Common myeloid progenitor, CD34-positive (primary cell): ENCODE measurements around the gene FOXO6.

ENCODE experiments used
- CTCF ChIA-PET: fragments of 350-600 bp; sonication (Branson Sonifier 250); formaldehyde crosslinking; loops from one replicate; lab custom pipeline; 2021; ENCODE audit warnings: antibody characterized with exemption; lab: Charles Lee
- POLR2A ChIA-PET: fragments of 350-600 bp; sonication (Branson Sonifier 250); formaldehyde crosslinking; loops from one replicate; lab custom pipeline; 2021; ENCODE audit warnings: antibody characterized with exemption; lab: Charles Lee
- DNase-seq, 3 donors: peaks; one replicate each; pipeline versions ENCODE4 v3.0.0 to v3.0.0-alpha.2; 2013
- H3K27ac ChIP-seq, 2 experiments: 1 replicate in 1 of 2; 2 replicates in 1 of 2; pipeline ENCODE4 v1.7.0; 2013; ENCODE audit warnings: inconsistent platforms in 2 of 2, low read length in 2 of 2, mild to moderate bottlenecking in 2 of 2, low read depth in 1 of 2, moderate library complexity in 1 of 2; ENCODE audit not compliant: severe bottlenecking in 2 of 2, insufficient read depth in 1 of 2, poor library complexity in 1 of 2
- H3K27me3 ChIP-seq, 5 experiments: replicated peaks in 2 of 5; 1 replicate in 3 of 5; 2 replicates in 2 of 5; pipeline versions ENCODE4 v1.6.1 to v1.7.0; 2013; ENCODE audit warnings: low read length in 4 of 5, mild to moderate bottlenecking in 2 of 5, moderate library complexity in 2 of 5, inconsistent platforms in 1 of 5; ENCODE audit not compliant: insufficient read depth in 5 of 5, control insufficient read depth in 4 of 5
- H3K36me3 ChIP-seq, 4 experiments: 1 replicate in 2 of 4; 2 replicates in 2 of 4; pipeline versions ENCODE4 v1.6.1 to v1.7.0; 2013; ENCODE audit warnings: low read length in 3 of 4, control low read depth in 1 of 4, mild to moderate bottlenecking in 1 of 4; ENCODE audit not compliant: control insufficient read depth in 4 of 4, insufficient read depth in 4 of 4
- H3K4me1 ChIP-seq, 4 experiments: 1 replicate in 3 of 4; 2 replicates in 1 of 4; pipeline versions ENCODE4 v1.6.1 to v1.7.1; 2013; ENCODE audit warnings: low read length in 3 of 4, mild to moderate bottlenecking in 3 of 4, control low read depth in 1 of 4, inconsistent platforms in 1 of 4, moderate library complexity in 1 of 4; ENCODE audit not compliant: control insufficient read depth in 4 of 4, insufficient read depth in 4 of 4; ENCODE audit errors: control extremely low read depth in 1 of 4
- H3K4me3 ChIP-seq, 7 experiments: 1 replicate in 4 of 7; 2 replicates in 3 of 7; pipeline versions ENCODE4 v1.5.1 to v1.7.0; 2013; ENCODE audit warnings: mild to moderate bottlenecking in 7 of 7, low read length in 6 of 7, moderate library complexity in 6 of 7, inconsistent platforms in 2 of 7, low read depth in 2 of 7, control low read depth in 1 of 7; ENCODE audit not compliant: insufficient read depth in 4 of 7, control insufficient read depth in 1 of 7; ENCODE audit errors: extremely low read depth in 1 of 7
- H3K9me3 ChIP-seq, 5 experiments: 1 replicate in 4 of 5; 2 replicates in 1 of 5; pipeline versions ENCODE4 v1.6.1 to v1.7.1; 2013; ENCODE audit warnings: low read length in 4 of 5, mild to moderate bottlenecking in 2 of 5, inconsistent platforms in 1 of 5, low read depth in 1 of 5, moderate library complexity in 1 of 5; ENCODE audit not compliant: control insufficient read depth in 4 of 5, insufficient read depth in 2 of 5; ENCODE audit errors: control extremely low read depth in 1 of 5
- WGBS: methylation state at CpG from one replicate; pipeline ENCODE4 v1.1.5; 2013; ENCODE audit not compliant: insufficient coverage; 5-methylcytosine and 5-hydroxymethylcytosine counted together

The FOXO6 gene

DNA sequence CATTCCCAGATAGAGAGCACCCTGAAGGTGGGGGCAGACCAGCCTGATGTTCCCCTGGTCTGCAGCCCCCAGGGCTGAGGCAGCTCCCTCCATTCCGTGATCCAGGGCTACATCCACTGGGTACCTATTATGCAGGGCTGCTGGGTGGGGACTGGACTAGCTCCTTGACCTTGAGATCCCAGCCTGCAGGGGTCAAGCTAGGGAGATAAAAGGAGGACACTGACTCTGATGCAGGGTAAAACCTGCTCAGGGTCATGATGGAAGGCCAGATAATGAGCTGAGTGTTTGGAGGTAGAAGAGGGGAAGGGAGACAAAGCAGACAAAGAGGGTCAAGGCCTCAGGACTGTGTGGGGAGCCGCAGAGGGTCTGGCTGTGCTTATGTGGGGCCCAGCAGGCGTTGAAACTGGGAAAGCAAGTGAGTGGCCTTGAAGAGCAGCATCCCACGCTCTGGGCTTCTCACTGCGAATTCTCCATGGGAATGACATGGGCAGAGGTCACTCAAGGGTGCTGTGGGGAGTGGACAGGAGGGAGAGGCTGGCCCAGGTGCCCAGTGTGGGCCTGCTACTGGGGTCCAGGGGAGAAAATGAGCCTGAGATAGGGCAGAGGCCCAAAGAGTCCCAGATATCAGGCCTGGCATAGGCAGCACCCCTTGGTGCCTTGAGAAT, 9.7 kb downstream of the FOXO6 start:
- Histone ChIP-seq H3K27ac (no peak overlapping the region), H3K4me3 (no peak overlapping the region), H3K36me3 (no peaks in the 10 kb centered on the region), H3K27me3 (peaks cover 0 to 16% (median 4%) of the 10 kb centered on the region in 5 experiments), H3K9me3 (no peaks in the 10 kb centered on the region), H3K4me1 (peaks cover 0 to 44% (median 23%) of the 10 kb centered on the region in 4 experiments)
- ChIA-PET CTCF (interaction anchor here (1.5 kb wide), 2 partner anchors 8 to 9 kb away, joined by 3 to 4 read pairs; no protein-coding TSS in a partner anchor), POLR2A (no interaction called here)
- WGBS, result 97% methylated on average over 5 of the region's 5 CpGs
- DNase-seq, result no peak

DNA sequence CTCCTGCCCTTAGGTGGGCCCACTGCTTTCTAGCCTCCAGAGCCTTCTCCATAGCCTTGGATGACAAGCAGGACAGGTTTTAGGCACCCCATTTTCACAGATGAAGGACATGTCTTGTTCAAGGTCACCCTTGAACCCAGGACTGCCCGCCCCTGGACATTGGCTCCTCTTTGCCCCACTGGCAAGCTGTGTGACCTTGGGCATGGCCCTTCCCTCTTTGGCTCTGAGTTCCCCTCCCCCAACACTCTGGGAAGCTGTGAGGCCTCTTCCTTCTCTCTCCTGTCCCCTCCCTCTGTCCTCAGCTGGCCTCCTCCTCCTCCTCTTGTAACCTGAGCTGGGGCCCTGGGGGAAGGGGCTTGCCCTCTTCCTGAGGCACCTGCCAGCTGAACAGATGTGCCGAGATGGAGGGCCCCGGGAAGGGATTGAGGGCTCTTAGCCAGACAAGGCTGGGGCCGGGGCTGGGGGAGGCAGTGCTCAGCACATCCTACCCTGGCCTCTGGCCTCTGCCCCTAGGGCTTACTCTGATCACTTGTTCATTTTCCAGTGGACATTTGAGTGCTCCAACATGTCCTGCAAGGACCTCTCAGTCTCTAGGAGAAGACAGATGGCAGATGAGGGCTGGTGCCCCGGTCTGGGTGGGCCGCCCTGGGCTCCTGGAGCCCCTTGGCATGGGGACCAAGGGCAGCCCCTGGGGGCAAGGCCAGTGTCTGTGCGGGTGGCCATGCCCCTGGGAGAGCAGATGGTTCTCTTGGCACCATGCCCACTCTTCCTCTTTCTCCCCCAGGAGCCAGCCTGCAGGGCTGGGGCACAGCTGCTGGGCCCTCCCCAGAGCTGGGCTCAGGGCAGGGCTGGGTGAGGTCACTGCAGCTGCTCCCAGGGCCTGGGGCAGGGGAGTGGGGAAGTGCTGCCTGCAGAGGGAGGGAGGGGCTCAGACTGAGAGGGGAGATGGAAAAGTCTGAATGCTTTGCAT, 10.7 kb downstream of the FOXO6 start:
- Histone ChIP-seq H3K9me3 (no peaks in the 10 kb centered on the region), H3K4me3 (no peak overlapping the region), H3K27ac (peak overlapping the region in 1 of 2 experiments; percentile 32), H3K4me1 (peaks cover 0 to 36% (median 14%) of the 10 kb centered on the region in 4 experiments), H3K27me3 (peaks cover 0 to 15% (median 4%) of the 10 kb centered on the region in 5 experiments), H3K36me3 (no peaks in the 10 kb centered on the region)
- WGBS, result 38% methylated on average over 7 of the region's 7 CpGs
- DNase-seq, result peak in 2 of 3 donors; percentile 51 to 63
- ChIA-PET POLR2A (interaction anchor here (0.8 to 1.4 kb wide), 2 partner anchors 10 to 14 kb away, joined by 4 read pairs; no protein-coding TSS in a partner anchor), CTCF (interaction anchor here (0.9 to 1.5 kb wide), 2 partner anchors 8 to 12 kb away, joined by 3 read pairs; no protein-coding TSS in a partner anchor)

DNA sequence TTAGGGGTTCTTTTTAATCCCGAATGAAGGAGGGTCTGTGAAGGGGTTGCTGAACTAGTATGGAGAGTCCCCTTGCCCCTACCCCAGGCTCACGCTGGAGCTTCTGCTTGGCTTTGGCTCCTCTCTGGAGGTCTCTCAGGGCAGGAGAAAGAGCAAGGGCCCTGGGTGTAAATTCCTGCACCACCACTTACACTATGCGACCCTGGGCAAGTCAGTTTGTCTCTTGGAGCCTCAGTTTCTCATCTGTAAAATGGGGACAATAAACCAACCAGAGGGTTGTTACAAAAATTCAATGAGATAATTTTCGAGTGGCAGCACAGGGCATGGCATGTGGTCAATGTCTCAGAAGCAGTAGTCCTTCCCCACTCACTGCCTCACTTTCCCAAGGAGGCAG, 11.4 kb downstream of the FOXO6 start:
- Histone ChIP-seq H3K4me3 (no peak overlapping the region), H3K9me3 (no peaks in the 10 kb centered on the region), H3K4me1 (peaks cover 0 to 29% (median 11%) of the 10 kb centered on the region in 4 experiments), H3K36me3 (no peaks in the 10 kb centered on the region), H3K27me3 (peaks cover 0 to 10% (median 4%) of the 10 kb centered on the region in 5 experiments), H3K27ac (no peak overlapping the region)
- WGBS, result 93% methylated on average over 3 of the region's 4 CpGs
- ChIA-PET POLR2A (interaction anchor here (0.8 to 1.4 kb wide), 2 partner anchors 9 to 15 kb away, joined by 4 read pairs; no protein-coding TSS in a partner anchor), CTCF (interaction anchor here (0.9 kb wide), 1 partner anchor 12 kb away, joined by 3 read pairs; no protein-coding TSS in a partner anchor)
- no peak for DNase-seq

DNA sequence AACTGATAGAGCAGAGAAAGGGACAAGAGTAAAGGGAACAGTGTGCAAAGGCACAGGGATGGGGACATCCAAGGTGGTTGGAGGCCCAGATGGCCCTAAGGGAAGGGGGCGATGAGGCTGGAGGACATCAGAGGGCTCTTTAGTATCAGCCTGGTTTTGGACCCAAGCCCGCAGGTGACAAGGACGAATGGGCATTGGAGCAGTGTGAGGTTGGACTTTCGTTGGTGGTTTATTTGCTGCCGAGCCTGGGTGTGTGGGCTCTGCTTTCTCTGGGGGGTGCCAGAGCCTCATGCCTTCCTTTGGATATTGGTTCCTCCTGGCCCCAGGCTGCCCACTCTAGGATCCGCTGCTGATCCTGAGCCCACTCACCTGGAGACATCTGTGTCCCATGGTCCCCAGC, 12.1 kb downstream of the FOXO6 start:
- peaks cover 0 to 7% (median under 1%) of the 10 kb centered on the region in 5 experiments for H3K27me3 ChIP-seq

DNA sequence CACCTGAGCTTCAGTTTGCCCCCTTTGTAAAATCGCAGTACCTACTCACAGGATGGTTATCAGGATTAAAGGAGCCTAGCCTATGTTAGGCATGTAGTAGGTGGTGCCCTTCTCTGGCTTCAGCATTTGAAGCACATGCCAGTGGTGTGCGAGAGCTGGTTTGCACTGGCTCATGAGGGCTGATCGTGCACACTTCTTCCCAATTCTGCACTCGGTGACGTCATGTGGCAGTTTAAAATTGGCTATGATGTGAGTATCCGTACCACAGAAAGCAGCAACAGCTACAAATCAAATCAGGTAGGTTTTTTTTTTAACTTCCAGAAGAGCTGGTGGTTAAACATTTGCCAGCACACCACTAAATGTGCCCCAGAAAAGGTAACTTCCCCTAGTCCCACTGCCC, 13.5 kb downstream of the FOXO6 start:
- CTCF ChIA-PET, result interaction anchor here (1.1 to 1.8 kb wide), 4 partner anchors 12 to 43 kb away, joined by 3 to 5 read pairs (median 4); no protein-coding TSS in a partner anchor
- no peak overlapping the region for H3K4me3 ChIP-seq
- POLR2A ChIA-PET, result no interaction called here
- H3K36me3 ChIP-seq, result no peaks in the 10 kb centered on the region
- H3K27me3 ChIP-seq, result peaks cover 0 to 7% (median 2%) of the 10 kb centered on the region in 5 experiments
- no peak for DNase-seq
- WGBS, result 100% methylated on average over 4 of the region's 6 CpGs
- no peaks in the 10 kb centered on the region for H3K9me3 ChIP-seq
- peaks cover 0 to 16% (median 11%) of the 10 kb centered on the region in 4 experiments for H3K4me1 ChIP-seq
- no peak overlapping the region for H3K27ac ChIP-seq

More for the DNA sequence above, 12.1 kb downstream of the FOXO6 start:
- CTCF ChIA-PET, result no interaction called here
- no peak overlapping the region for H3K4me3 ChIP-seq
- no peaks in the 10 kb centered on the region for H3K9me3 ChIP-seq
- POLR2A ChIA-PET, result no interaction called here
- H3K4me1 ChIP-seq, result peaks cover 0 to 22% (median 11%) of the 10 kb centered on the region in 4 experiments
- no peak for DNase-seq
- H3K36me3 ChIP-seq, result no peaks in the 10 kb centered on the region
- H3K27ac ChIP-seq, result no peak overlapping the region
- 95% methylated on average over 5 of the region's 6 CpGs for WGBS

DNA sequence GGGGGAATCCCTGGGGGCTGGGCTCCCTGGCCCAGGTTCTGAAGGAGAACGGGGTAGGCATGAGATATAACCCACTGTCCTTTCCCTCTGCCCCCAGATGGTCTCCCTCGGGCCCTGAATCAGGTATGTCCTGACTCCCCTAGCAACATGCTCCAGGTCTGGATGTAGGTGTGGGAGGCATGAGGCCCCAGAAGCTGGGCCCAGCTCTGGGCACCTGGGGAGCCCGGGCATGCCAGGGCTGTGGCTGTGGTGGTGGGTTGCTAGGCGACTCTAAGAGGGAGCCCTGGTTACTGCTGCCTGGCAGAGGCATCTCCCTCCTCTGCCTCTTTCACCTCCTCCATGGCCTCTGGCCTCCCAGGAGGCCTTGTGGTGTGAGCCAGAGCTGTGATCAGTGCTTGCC, 16.2 kb downstream of the FOXO6 start:
- ChIA-PET POLR2A (no interaction called here), CTCF (interaction anchor here (1.2 to 1.4 kb wide), 2 partner anchors 10 to 50 kb away, joined by 3 read pairs; no protein-coding TSS in a partner anchor)
- Histone ChIP-seq H3K4me1 (peaks cover 1 to 22% (median 13%) of the 10 kb centered on the region in 4 experiments), H3K4me3 (no peak overlapping the region), H3K27ac (no peak overlapping the region), H3K27me3 (peaks cover 0 to 28% (median 12%) of the 10 kb centered on the region in 5 experiments), H3K9me3 (no peaks in the 10 kb centered on the region), H3K36me3 (no peaks in the 10 kb centered on the region)
- DNase-seq, result no peak
- 93% methylated on average over 3 of the region's 4 CpGs for WGBS
